DOHH2 (cell line): ENCODE results near the gene IQGAP3.

Experiments
- H3F3A ChIP-seq: fragments of 200-600 bp; sonication (generic), shearing (Covaris generic); 2 replicates; pipeline ENCODE4 v1.6.0; 2016; ENCODE audit warnings: antibody characterized with exemption, mild to moderate bottlenecking; ENCODE audit not compliant: control insufficient read depth, insufficient read depth
- H3K27ac ChIP-seq: fragments of 200-600 bp; sonication (generic); 2 replicates; pipeline ENCODE4 v1.5.1; 2014; ENCODE audit warnings: low read depth, mild to moderate bottlenecking, low read length, moderate library complexity
- H3K27me3 ChIP-seq: fragments of 200-600 bp; sonication (generic); 2 replicates; pipeline ENCODE4 v1.6.1; 2014; ENCODE audit warnings: mild to moderate bottlenecking, low read length, mixed read lengths; ENCODE audit not compliant: control insufficient read depth
- H3K36me3 ChIP-seq: fragments of 200-600 bp; sonication (generic); 2 replicates; pipeline ENCODE4 v1.6.1; 2014; ENCODE audit warnings: mild to moderate bottlenecking, low read length, moderate library complexity, mixed read lengths; ENCODE audit not compliant: control insufficient read depth
- H3K4me1 ChIP-seq: fragments of 200-600 bp; sonication (generic); 2 replicates; pipeline ENCODE4 v1.6.1; 2014; ENCODE audit warnings: mild to moderate bottlenecking, low read length, mixed read lengths; ENCODE audit not compliant: control insufficient read depth
- H3K4me2 ChIP-seq: fragments of 200-600 bp; sonication (generic); 2 replicates; pipeline ENCODE4 v1.6.0; 2014; ENCODE audit warnings: mild to moderate bottlenecking, low read length, moderate library complexity
- H3K4me3 ChIP-seq: fragments of 200-600 bp; sonication (generic); 2 replicates; pipeline ENCODE4 v1.5.1; 2014; ENCODE audit warnings: mild to moderate bottlenecking, low read length, mixed read lengths
- H3K79me2 ChIP-seq: fragments of 200-600 bp; sonication (generic); 2 replicates; pipeline ENCODE4 v1.6.1; 2014; ENCODE audit warnings: mild to moderate bottlenecking, low read length, mixed read lengths; ENCODE audit not compliant: control insufficient read depth
- H3K9me2 ChIP-seq: fragments of 200-600 bp; sonication (generic); replicated peaks from 2 replicates; pipeline ENCODE4 v1.6.1; 2014; ENCODE audit warnings: mild to moderate bottlenecking, low read length, mixed read lengths; ENCODE audit not compliant: control insufficient read depth
- H3K9me3 ChIP-seq: fragments of 200-600 bp; sonication (generic); 2 replicates; pipeline ENCODE4 v1.6.1; 2014; ENCODE audit warnings: antibody characterized with exemption, low read length, mixed read lengths; ENCODE audit not compliant: control insufficient read depth, insufficient read depth
- H4K20me1 ChIP-seq: fragments of 200-600 bp; sonication (generic); 2 replicates; pipeline ENCODE4 v1.6.0; 2014; ENCODE audit warnings: low read depth, mild to moderate bottlenecking, antibody characterized with exemption, low read length, moderate library complexity; ENCODE audit not compliant: control insufficient read depth, insufficient read depth
- CTCF ChIP-seq: fragments of 200-600 bp; sonication (generic); IDR thresholded peaks from one replicate; pipeline ENCODE4 v1.5.1; 2014; ENCODE audit warnings: antibody characterized with exemption, mild to moderate bottlenecking, low read depth, low read length; ENCODE audit not compliant: poor library complexity, severe bottlenecking
- EZH2phosphoT487 ChIP-seq: fragments of 200-600 bp; sonication (generic); IDR thresholded peaks from 2 replicates; pipeline ENCODE4 v1.6.1; 2017; ENCODE audit warnings: borderline replicate concordance, mild to moderate bottlenecking, antibody characterized with exemption, low read length, moderate library complexity, mixed read lengths

IQGAP3 gene

DNA sequence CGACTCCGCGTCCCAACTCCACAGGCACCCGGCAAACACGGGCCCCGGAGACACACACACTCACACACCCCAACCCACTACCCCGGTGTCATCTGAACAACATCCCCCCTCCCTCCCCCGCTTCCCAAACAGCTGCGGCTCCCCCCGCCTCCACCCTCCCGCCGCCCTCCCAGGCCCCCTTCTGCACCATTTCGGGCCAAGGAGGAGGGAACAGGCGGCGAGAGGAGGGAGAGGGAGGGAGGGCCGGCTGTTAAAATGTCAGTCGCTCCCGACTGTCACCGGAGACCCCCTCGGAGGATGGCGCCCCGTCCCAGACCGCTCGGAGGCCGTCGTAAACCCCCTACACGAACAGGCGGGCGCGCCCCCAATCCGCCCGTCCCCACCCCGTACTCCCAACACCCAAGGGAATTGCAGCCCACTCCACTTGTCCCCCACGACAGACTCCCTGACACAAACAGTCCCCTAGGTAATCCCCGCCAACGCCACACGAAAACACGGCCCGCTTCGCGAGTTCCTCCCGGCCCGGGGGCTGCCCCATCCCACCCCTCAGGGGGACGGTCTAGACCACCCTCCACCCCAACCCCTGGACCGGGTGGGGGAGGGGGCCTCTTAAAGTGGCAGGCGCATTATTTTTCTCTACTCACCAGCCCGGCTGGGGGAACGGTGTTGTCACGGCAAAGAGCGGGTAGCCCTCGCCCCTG is 72.4 kb downstream of the IQGAP3 start:
- H3F3A ChIP-seq: peaks cover 22% of the 10 kb centered on the region
- peak overlapping the region; percentile 97 for H3K27ac ChIP-seq
- H3K9me2 ChIP-seq: no peaks in the 10 kb centered on the region
- H3K4me3 ChIP-seq: peak overlapping the region; percentile 87
- H3K4me1 ChIP-seq: peaks cover 75% of the 10 kb centered on the region
- H4K20me1 ChIP-seq: 0 out of 2 replicates have a peak, but pooled peaks cover 4% of the 10 kb centered on the region
- no peaks in the 10 kb centered on the region for H3K27me3 ChIP-seq
- TF ChIP-seq CTCF (no peak), EZH2phosphoT487 (no peak)
- no peaks in the 10 kb centered on the region for H3K9me3 ChIP-seq
- H3K79me2 ChIP-seq: peaks cover 65% of the 10 kb centered on the region
- peaks cover 60% of the 10 kb centered on the region for H3K36me3 ChIP-seq
- H3K4me2 ChIP-seq: peak overlapping the region; percentile 94

DNA sequence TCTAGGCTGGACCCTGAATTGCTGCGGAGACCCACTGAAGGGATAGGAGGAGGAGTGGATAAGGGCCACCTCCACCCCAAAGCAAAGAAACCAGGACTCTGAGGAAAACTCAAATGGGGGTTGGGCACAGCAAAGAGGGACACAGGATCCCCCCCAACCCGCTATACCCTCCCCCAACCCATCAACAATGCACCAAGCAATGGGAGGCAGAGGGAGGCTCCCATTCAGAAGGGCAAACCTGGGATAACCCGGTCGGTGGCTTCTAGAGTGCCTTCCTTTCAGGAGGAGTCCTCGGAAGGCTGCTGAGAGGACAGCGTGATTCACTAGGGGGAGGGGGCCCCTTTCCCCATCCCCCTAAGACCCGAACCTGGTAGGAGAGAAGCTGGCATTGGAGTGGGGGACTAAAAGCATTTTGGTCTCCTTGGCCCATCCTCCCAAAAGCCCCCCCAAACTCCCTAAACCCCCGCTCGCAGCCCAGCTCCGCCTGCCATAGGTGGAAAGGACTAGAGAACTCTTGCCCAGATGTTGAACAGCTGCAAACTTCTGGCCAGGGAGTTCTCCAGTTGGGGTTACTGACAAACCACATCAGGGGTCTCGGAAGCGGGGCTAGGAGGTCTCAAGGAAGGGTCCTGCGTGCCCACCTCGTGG is 73.0 kb downstream of the IQGAP3 start:
- H3F3A ChIP-seq: peaks cover 19% of the 10 kb centered on the region
- no peak for TF ChIP-seq EZH2phosphoT487
- TF ChIP-seq CTCF: no peak
- 0 out of 2 replicates have a peak, but pooled peaks cover 4% of the 10 kb centered on the region for H4K20me1 ChIP-seq
- peaks cover 76% of the 10 kb centered on the region for H3K4me1 ChIP-seq
- peaks cover 72% of the 10 kb centered on the region for H3K79me2 ChIP-seq
- peaks cover 66% of the 10 kb centered on the region for H3K36me3 ChIP-seq
- H3K4me3 ChIP-seq: peak overlapping the region; percentile 87
- H3K9me3 ChIP-seq: no peaks in the 10 kb centered on the region
- no peaks in the 10 kb centered on the region for H3K27me3 ChIP-seq
- H3K9me2 ChIP-seq: no peaks in the 10 kb centered on the region
- H3K4me2 ChIP-seq: peak overlapping the region; percentile 94
- H3K27ac ChIP-seq: peak overlapping the region; percentile 97

GRCh38 chr1:156498432-156499193 is 73.8 kb downstream of the IQGAP3 start:
- Histone ChIP-seq H3K36me3 (peaks cover 71% of the 10 kb centered on the region), H3K4me2 (peak overlapping the region; percentile 94), H3F3A (peaks cover 13% of the 10 kb centered on the region), H3K27ac (peak overlapping the region; percentile 97), H3K9me3 (no peaks in the 10 kb centered on the region), H3K4me3 (peak overlapping the region; percentile 87), H4K20me1 (0 out of 2 replicates have a peak, but pooled peaks cover 4% of the 10 kb centered on the region), H3K9me2 (no peaks in the 10 kb centered on the region), H3K27me3 (no peaks in the 10 kb centered on the region), H3K79me2 (peaks cover 79% of the 10 kb centered on the region), H3K4me1 (peaks cover 76% of the 10 kb centered on the region)
- TF ChIP-seq EZH2phosphoT487: no peak
- no peak for TF ChIP-seq CTCF
